ACHN (cell line): Measurements from ENCODE around the gene OR10AD1.
"Not testable (repeated sequence)": the region's sequence is repeated elsewhere in the genome, so short reads cannot be mapped to it uniquely, and the experiment has no call there.

Experiments used
- DNase-seq: peaks from one replicate; pipeline ENCODE4 v3.0.0-alpha.2; 2015
- in situ Hi-C: cut with HindIII; loops from 2 replicates; pipeline ENCODE4 v1.10.0; 2017; ENCODE audit warnings: low sequenced_read_pairs, low pct_ligation_motif_present, low pct_unique_long_range_greater_than_20kb

The OR10AD1 gene

GRCh38 chr12:48203192-48203591 is at the start of gene OR10AD1:
OR10AD1 (minus strand) TSS chr12:48203292; CDS start chr12:48203292, 0 bp downstream.
- in situ Hi-C loops = no loop called here
- no peak for DNase-seq

- DNase-seq = no peak
- in situ Hi-C loops = no loop called here
These were observed 44.3 kb upstream of the OR10AD1 start for GRCh38 chr12:48247181-48247966.

- DNase-seq = no peak
- in situ Hi-C loops = no loop called here
These were observed 34.1 kb upstream of the OR10AD1 start for GRCh38 chr12:48237162-48237561.

GRCh38 chr12:48235796-48236333 is 32.8 kb upstream of the OR10AD1 start:
- DNase-seq = no peak
- in situ Hi-C loops = no loop called here

- DNase-seq, in situ Hi-C loops: not testable (repeated sequence)
These were observed 28.3 kb upstream of the OR10AD1 start for GRCh38 chr12:48231169-48231958.

GRCh38 chr12:48224533-48224932 is 21.4 kb upstream of the OR10AD1 start:
- in situ Hi-C loops, DNase-seq: not testable (repeated sequence)

GRCh38 chr12:48221645-48222044 is 18.6 kb upstream of the OR10AD1 start:
- in situ Hi-C loops = no loop called here
- DNase-seq = no peak

GRCh38 chr12:48220701-48221100 is 17.6 kb upstream of the OR10AD1 start:
- in situ Hi-C loops = no loop called here

GRCh38 chr12:48219631-48220030 is 16.5 kb upstream of the OR10AD1 start:
- no peak for DNase-seq
- in situ Hi-C loops = no loop called here

More at GRCh38 chr12:48220701-48221100, 17.6 kb upstream of the OR10AD1 start:
- no peak for DNase-seq

- no peak for DNase-seq
- in situ Hi-C loops = no loop called here
These were observed 13.7 kb upstream of the OR10AD1 start for GRCh38 chr12:48216785-48217184.

GRCh38 chr12:48209495-48209894 is 6.4 kb upstream of the OR10AD1 start:
- DNase-seq, in situ Hi-C loops: not testable (repeated sequence)

- in situ Hi-C loops = no loop called here
- no peak for DNase-seq
These were observed 326 bp downstream of the OR10AD1 start for GRCh38 chr12:48202766-48203165.

GRCh38 chr12:48201516-48201915 is 1.6 kb downstream of the OR10AD1 start:
- no peak for DNase-seq
- in situ Hi-C loops = no loop called here

- in situ Hi-C loops = no loop called here
- DNase-seq = no peak
These were observed 2.0 kb downstream of the OR10AD1 start for GRCh38 chr12:48201091-48201490.

- in situ Hi-C loops = no loop called here
- no peak for DNase-seq
These were observed 3.3 kb downstream of the OR10AD1 start for GRCh38 chr12:48199774-48200221.

- in situ Hi-C loops = no loop called here
These were observed 4.1 kb downstream of the OR10AD1 start for GRCh38 chr12:48198985-48199384.

GRCh38 chr12:48198672-48198971 is 4.5 kb downstream of the OR10AD1 start:
- in situ Hi-C loops = no loop called here
- DNase-seq = peak; percentile 18

More at GRCh38 chr12:48198985-48199384, 4.1 kb downstream of the OR10AD1 start:
- no peak for DNase-seq

GRCh38 chr12:48197971-48198671 is 5.0 kb downstream of the OR10AD1 start:
- peak; percentile 96 for DNase-seq
- in situ Hi-C loops = no loop called here

- peak; percentile 79 for DNase-seq
- in situ Hi-C loops = no loop called here
These were observed 5.5 kb downstream of the OR10AD1 start for GRCh38 chr12:48197549-48197970.
